Kidney tubule cell (primary cell): ENCODE measurements around the gene GALNT13.

Experiments
- DNase-seq: peaks from one replicate; pipeline ENCODE4 v3.0.0-alpha.2; 2018; ENCODE audit warnings: low spot score

Gene GALNT13

GRCh38 chr2:154228566-154229280 is 357.0 kb downstream of the GALNT13 start:
- DNase-seq = no peak

DNA sequence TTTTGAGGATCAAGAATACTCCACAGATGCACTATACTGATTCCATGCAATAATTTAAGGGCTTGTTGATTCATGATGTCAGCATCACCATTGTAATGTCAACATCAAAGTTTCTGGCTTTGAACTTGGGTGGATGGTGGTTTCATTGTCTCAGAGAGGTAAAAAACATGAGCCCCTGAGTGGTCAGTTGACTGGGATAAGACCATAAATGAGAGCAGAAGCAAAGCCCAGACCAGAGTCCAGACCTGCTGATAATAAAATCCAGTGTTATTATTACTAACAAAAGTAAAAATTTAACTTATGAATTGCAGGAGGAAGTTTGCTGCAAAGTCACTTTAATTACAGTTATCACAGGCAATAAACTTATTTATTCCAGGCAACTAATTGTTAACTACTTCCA is 358.2 kb downstream of the GALNT13 start:
- DNase-seq = no peak

DNA sequence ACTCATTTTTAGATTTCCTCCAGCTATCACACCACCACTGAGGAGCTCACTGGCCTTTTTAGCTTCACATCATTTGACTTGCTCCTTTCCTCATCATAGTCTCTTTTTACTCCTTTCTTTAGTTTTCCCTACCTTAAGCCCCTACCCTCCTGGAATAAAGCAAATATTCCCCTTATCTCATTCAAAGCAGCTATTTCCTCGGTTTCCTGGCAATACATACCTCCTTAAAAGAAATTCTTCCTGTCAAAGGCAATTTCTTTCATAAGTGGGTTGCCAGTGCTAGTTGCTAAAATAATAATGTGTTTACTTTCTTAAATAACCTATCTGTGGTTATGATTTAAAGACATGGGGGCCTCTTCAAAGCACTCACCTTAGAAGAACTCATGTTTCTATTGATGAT is 359.3 kb downstream of the GALNT13 start:
- DNase-seq = no peak

DNA sequence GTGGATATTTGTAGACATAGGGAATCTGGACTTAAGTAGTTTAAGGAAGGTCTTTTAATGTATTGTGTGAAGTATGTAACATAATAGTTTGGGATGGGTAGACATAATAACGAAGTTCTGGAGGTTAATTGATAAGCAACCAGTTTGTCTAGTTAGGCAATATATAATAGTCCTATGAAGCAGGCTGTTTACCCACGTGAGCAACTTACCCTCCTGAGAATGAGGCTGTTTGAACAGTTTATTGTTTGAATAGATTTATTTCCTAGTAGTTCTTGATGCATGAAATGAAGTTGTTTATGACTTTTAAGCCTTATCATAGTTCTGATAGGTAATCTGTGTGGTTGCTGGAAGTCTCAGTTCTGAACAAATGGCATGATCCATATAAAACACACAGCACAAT is 361.5 kb downstream of the GALNT13 start:
- no peak for DNase-seq

DNA sequence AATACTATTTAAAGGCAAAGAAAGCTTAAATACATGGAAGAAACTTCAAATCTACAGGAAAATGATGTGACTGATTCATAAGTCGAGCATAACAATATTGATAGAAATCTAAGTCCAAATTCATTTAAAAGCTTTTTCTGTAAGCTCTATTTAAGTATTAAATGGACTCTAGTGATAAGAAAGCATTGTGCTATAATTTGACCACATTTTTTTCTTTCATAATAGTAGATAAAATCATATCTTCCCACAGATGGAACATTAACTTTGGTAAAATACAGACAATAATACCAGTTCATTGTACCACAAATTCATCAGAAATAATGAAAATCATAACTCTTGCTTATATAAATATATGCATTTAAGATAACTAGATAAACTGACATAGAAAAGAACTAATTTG is 366.5 kb downstream of the GALNT13 start:
- DNase-seq = no peak

DNA sequence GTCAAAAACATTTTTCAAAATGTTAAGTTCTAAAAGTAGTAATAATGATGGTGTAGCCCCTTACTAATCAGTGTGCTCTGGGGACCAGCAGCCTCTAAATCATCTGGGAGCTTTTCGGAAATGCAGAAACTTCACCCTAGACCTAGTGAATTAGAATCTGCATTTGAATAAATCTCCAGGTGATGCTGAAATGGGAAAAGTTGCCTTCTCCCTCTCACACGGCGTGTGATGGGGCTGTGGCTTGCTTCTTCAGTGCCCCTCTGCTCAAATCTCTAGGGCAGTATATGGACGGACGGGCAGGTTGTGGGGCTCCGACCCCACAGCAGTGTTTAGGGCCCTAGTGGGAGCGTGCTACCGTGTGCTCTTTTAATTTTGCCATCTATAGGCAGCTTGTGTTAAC is 368.6 kb downstream of the GALNT13 start:
- DNase-seq = no peak

DNA sequence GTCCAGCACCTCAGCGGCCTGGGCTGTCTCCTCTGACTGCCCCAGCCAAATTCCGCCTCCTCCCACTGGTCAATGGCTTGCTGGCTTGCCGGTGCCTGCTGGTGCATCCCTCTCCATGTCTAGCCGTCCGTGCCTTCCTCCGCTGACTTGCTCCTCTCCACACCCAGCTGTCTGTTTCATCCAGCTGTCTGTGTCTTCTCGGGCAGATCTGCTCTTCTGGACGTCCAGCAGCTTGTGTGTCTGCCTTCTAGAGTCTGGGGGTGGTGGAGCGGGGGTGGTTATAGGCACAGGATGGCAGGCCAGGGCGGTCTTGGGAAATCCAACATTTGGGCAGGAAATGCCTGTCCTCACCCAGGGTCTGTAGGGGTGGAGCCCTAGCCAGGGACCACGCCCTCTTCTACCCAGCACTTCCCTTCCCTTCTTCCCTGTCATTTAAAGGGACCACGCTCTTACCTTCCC is 369.2 kb downstream of the GALNT13 start:
- no peak for DNase-seq

DNA sequence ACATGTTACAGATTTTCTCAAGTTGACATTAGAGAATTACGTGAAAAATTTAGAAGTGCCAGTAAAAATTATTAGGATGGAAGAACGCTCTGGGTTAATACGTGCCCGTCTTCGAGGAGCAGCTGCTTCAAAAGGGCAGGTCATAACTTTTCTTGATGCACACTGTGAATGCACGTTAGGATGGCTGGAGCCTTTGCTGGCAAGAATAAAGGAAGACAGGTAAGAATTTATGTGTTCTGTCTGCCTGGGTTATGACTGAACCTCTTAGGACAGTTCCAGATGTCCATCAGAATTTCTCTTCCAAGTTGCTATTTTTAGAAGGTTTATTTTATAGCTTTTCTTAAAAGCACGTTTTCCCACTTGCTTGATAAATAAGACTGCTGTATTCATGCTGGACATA is 371.0 kb downstream of the GALNT13 start:
- DNase-seq = no peak

- no peak for DNase-seq
These were observed 372.0 kb downstream of the GALNT13 start for GRCh38 chr2:154243685-154244084.

DNA sequence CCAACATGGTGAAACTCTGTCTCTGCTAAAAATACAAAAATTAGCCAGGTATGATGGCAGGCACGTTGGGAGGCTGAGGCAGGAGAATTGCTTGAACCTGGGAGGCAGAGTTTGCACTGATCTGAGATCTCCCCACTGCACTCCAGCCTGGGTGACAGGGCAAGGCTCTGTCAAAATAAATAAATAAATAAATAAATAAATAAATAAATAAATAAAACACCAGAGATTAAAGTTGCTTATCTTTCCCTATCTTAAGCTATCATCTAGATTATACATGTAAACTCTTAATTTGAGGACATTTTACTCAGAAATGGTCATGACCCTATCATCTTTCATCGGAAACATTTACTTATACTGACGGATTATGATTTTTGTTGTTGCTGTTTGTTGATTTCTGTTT is 373.2 kb downstream of the GALNT13 start:
- no peak for DNase-seq

GRCh38 chr2:154247503-154247902 is 375.8 kb downstream of the GALNT13 start:
- no peak for DNase-seq

GRCh38 chr2:154256136-154256535 is 384.4 kb downstream of the GALNT13 start:
- no peak for DNase-seq

- no peak for DNase-seq
These were observed 387.3 kb downstream of the GALNT13 start for GRCh38 chr2:154259030-154259429.

DNA sequence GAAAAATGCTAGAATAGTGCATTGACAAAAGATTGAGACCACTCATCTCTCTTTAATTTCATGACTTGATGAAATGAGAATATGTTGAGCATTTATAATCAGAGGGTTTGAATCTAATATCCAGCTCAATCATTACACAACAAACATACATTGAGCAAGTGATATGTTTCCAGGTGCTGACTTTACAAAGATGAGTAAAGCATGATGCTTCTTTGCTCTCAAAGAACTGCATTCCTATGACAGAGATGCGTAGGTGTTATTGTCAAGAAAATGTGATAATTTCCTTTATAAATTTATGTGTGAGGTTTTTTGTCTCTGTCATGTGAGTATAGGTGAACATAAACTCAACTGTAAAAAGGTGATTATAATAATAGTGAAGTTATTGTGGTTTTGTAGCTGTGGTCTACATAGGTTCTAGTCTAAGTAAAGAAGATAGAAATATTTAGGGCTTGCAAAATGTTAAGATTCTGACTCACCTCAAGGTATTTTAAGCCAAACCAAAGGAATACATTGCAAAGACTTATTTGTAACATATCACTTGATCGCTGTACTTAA is 389.8 kb downstream of the GALNT13 start:
- no peak for DNase-seq

GRCh38 chr2:154263206-154263605 is 391.5 kb downstream of the GALNT13 start:
- peak; percentile 6 for DNase-seq

GRCh38 chr2:154264024-154264423 is 392.3 kb downstream of the GALNT13 start:
- DNase-seq = peak; percentile 85

GRCh38 chr2:154267983-154268382 is 396.3 kb downstream of the GALNT13 start:
- DNase-seq = no peak

- no peak for DNase-seq
These were observed 408.8 kb downstream of the GALNT13 start for GRCh38 chr2:154280543-154280942.

DNA sequence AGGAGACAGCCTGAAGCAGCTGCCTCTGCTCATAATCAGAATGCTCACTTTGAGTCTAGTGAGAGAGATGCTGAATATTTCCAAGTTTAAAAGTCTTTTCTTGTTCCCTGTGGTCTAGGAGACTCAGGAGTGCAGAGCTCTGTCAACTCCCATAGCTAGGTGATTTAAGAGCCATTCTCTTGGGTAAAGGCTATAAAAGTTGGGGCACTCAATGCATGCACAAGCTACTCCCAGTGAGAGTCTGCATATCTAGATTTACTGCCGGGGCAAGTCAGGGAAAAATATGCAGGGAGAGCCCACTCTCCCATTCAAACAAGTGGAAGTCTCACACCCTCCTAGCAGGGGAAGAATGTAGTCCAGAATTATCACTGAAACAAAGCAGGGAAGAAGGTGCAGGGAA is 418.1 kb downstream of the GALNT13 start:
- DNase-seq = no peak

DNA sequence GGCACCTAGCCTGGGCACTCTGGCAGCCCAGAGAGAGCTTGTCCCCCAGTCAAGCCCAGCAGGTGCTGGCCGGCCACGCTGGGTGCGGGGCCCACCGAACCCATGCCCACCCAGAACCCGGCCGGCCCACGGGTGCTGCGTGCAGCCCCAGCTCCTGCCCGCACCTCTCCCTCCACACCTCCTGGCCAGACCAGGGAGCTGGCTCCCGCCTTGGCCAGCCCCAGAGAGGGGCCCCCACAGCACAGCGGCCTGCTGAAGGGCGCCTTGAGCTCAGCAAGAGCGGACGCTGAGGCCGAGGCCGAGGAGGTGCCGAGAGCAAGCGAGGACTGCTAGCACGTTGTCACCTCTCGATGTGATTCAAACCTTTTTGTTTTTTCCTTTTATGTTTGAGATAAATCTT is 419.8 kb downstream of the GALNT13 start:
- DNase-seq = no peak

DNA sequence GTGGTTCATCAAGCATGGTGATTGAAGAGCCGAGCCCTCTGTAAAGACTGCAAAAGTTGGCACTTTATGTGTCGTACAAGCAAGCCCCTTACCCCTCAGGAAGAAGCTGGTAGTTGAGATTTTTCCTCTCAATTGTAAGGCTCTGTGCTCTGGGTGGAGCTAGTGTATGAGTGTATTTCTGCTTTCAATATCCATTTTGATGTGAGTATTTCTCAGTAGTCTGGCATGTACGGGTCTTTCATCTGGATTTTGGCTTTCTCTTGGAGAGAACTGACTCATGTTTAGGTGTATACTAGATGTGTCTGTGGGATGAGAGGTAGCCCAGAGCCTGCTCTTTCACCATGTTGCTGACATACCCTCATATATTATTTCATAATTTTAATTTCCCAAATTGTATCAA is 420.2 kb downstream of the GALNT13 start:
- no peak for DNase-seq

- DNase-seq = no peak
These were observed 422.1 kb downstream of the GALNT13 start for GRCh38 chr2:154293864-154294263.

DNA sequence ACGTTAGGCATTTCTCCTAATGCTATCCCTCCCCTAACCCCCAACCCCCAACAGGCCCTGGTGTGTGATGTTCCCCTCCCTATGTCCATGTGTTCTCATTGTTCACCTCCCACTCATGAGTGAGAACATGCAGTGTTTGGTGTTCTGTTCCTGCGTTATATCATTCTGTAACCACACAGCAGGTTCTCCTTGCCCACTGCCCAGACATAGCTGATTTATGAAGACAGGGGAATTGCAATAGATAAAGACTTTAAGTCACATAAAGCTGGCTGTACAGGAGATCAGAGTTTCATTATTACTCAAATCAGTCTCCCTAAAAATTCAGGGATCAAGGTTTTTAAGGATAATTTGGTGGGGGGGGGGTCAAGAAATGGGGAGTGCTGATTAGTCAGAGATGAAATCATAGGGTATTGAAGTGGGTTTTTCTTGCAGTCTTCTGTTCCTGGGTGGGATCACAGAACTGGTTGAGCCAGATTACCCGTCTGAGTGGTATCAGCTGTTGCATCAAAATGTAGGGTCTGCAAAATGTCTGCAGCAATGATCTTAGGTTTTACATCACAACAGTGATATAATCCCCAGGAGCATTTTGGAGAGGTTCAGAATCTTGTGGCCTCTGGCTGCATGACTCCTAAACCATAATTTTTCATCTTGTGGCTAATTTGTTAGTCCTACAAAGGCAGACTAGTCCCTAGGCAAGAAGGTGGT is 434.7 kb downstream of the GALNT13 start:
- no peak for DNase-seq
